GM12872 (cell line): ENCODE data around the gene MCL1.

Source experiments
- TF ChIP-seq, protein P1 (sequence below): IDR thresholded peaks from 3 replicates; pipeline ENCODE4 v1.5.1; 2011; ENCODE audit warnings: low read depth, mild to moderate bottlenecking, low read length, moderate library complexity; ENCODE audit not compliant: insufficient read depth

Gene MCL1

DNA sequence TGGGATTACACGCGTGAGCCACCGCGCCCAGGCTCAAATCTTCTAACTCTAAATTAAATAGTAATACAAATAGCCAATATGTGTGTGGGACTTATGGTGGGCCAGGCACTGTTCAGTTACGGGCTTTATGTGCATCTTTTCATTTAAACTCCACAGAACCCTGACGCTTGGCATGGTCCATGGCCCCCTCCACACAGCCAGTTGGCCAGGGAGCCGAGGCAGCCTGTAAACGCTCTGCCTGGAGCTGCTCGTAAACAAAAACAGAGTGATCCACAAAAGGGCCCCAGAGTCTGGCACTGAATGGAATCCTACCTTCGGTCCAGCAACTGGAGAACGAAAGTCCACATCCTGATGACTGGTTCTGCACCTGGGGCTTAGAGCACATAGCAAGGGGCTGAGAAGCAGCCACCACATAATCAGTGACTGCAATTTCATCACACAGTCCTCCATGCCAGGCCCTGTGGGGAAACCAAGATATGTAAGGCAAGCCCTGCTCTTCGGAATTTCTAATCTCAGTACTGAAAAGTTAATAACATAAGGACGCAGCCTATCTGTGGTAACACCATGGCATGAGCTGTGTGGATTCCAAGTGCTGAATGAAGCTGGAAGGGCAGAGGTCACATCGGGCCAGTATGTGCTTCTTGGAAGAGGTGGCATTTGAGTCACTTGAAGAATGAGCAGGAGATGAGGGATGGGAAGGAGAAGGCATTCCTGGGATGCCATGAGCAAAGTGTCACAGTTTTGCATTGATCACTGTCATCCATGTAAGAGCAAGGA, 43.7 kb downstream of the MCL1 start:
- TF ChIP-seq, protein P1, sequence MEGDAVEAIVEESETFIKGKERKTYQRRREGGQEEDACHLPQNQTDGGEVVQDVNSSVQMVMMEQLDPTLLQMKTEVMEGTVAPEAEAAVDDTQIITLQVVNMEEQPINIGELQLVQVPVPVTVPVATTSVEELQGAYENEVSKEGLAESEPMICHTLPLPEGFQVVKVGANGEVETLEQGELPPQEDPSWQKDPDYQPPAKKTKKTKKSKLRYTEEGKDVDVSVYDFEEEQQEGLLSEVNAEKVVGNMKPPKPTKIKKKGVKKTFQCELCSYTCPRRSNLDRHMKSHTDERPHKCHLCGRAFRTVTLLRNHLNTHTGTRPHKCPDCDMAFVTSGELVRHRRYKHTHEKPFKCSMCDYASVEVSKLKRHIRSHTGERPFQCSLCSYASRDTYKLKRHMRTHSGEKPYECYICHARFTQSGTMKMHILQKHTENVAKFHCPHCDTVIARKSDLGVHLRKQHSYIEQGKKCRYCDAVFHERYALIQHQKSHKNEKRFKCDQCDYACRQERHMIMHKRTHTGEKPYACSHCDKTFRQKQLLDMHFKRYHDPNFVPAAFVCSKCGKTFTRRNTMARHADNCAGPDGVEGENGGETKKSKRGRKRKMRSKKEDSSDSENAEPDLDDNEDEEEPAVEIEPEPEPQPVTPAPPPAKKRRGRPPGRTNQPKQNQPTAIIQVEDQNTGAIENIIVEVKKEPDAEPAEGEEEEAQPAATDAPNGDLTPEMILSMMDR: no peak

DNA sequence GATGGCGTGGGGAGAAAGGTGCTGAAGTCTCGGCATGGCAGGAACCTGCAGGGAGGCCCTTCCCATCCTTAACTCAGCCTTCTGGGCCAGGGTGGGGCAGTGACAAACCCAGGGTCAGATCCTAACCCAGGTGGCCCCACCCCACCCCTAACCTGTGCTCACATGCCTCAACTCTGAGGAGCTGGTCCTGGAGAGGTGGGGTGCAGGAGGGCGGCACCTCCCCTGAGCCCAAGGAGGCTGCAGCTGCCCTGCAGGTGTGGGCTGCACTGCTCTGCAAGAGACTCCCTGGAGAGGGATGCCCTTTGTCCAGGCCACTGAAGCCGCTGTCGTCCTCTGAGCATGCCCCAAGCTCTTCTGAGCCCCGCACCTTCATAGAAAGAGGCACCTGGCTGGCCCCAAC, 45.4 kb downstream of the MCL1 start:
- TF ChIP-seq, protein P1: no peak

DNA sequence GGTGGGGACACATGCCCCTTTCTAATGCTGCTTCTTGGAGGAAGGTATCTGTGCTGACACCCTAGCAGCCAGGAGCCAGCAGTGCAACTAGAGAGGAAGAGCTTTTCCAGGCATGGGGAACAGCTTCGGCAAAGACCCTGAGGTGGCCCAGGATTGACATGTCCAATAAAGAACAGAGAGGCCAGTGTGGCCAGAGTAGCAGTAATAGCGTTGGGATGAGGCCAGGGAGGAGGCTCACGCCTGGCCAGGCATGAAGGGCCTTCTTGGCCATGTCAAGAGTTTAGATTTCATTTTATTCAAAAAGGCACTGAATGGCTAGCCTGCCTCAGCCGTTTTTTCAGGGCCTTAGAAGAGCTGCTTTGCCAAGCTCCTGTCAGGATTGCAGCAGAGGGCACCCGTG, 46.5 kb downstream of the MCL1 start:
- TF ChIP-seq, protein P1: no peak

DNA sequence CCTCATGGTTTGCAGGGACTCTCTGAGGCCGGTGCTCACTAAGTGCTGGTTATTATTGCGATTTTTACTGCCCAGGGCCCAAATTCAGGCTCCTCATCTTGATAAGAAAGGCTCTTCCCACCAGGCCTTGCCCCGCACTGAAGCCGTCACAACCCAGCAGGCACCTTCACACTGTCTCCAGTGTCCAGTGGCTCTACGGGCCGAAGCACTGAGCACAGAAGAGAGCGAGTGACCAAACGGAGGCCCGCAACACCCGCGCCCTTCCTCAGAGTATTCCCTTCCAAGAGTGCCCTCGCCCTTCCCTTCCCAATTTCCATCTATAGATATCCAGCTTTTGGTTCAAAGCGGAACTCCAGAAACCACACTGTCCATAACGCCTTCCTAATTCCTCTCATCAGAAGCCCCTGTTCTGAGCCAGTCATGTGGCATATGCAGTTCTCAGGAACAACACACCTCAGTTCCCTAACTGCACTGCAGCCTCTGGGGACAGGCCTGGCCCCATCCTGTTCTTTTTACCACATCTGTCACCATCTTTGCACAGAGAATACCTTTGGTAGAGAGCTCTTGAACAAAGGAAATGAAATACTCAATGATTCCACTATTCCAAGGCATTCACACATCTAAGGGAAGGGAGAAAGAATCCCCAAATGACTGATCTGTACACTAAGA, 48.8 kb downstream of the MCL1 start:
- TF ChIP-seq, protein P1: no peak

DNA sequence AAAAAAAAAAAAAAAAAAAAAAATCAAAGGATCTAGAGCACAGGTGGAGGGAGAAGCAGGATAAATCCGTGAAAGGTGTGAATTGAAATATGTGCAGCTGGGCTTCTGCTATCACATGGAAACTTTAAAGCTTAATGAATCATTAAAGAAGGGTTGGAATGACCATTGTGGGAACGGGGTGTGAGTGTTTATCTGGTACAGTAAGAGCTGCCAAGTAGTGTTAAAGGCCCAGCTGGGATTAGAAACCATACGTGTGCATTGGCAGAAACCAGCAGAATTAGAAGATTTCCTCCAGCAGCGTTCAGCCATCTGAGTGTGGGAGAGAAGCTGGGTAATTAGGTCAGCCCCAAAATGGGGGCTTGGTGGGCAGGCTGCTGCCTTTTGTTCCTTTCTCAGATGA, 50.4 kb downstream of the MCL1 start:
- TF ChIP-seq, protein P1: no peak

DNA sequence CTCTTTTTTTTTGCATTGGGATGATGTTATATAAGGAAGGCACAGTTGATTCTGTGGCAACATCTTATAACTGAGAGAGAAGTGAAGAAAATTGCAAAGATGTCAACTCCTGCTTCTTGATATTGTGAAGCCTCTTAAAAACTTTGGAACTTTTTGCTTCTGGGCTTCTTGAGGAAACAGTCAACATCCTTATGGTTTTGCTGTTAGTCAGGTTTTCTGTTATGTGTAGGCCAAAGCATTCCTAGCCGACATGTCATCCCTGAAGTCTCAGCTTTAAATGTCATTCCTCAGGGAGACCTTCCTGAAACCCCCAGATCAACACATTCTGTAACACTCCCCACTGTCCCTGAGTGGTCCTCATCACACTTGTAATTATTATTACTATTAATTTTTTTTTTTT, 51.2 kb downstream of the MCL1 start:
- TF ChIP-seq, protein P1: no peak

DNA sequence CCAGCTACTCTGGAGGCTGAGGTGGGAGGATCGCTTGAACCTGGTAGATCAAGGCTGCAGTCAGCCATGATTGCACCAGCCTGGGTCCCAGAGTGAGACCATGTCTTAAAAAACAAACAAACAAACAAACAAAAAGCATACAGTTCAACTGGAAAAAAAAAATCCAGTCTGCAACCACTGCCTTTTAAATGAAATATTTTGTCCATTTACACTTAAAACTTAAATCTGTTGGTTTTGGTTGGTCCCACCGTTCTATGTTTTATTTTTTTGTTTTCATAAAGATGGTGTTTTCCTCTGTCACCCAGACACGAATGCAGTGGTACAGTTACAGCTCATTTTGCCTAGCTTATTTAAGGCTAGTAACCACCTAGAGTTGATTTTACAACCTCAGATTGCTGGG, 54.1 kb downstream of the MCL1 start:
- TF ChIP-seq, protein P1: no peak
